ENCODE results near the gene THSD7B.

THSD7B gene

DNA sequence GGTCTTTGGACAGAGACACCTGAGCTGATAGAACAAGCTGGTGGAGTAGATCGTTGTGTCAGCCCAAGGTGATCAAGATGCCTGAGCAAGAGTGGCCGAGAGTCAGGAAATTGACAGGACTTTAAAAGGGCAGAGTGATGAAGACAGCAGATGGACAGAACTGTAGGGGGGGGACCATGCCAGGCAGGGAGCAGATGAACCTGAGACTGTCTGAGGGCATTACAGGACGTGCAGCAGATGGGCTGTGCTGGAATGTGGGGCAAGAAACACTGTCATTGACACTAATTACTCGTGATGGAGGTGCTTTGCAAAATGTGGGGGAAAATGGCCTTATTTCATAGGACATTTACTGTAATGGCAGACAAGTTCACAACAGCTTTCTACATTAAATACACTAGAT, 225.0 kb downstream of the THSD7B start:
- TF ChIP-seq, protein P1, sequence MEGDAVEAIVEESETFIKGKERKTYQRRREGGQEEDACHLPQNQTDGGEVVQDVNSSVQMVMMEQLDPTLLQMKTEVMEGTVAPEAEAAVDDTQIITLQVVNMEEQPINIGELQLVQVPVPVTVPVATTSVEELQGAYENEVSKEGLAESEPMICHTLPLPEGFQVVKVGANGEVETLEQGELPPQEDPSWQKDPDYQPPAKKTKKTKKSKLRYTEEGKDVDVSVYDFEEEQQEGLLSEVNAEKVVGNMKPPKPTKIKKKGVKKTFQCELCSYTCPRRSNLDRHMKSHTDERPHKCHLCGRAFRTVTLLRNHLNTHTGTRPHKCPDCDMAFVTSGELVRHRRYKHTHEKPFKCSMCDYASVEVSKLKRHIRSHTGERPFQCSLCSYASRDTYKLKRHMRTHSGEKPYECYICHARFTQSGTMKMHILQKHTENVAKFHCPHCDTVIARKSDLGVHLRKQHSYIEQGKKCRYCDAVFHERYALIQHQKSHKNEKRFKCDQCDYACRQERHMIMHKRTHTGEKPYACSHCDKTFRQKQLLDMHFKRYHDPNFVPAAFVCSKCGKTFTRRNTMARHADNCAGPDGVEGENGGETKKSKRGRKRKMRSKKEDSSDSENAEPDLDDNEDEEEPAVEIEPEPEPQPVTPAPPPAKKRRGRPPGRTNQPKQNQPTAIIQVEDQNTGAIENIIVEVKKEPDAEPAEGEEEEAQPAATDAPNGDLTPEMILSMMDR (IDR thresholded peaks at IDR 0.05; ENCODE audit: control insufficient read depth, extremely low read depth, insufficient read depth): no peak
- no peak for DNase-seq (ENCODE audit: low read depth)
- H3K4me3 ChIP-seq (ENCODE audit: low read depth, low read length): no peak overlapping the region

DNA sequence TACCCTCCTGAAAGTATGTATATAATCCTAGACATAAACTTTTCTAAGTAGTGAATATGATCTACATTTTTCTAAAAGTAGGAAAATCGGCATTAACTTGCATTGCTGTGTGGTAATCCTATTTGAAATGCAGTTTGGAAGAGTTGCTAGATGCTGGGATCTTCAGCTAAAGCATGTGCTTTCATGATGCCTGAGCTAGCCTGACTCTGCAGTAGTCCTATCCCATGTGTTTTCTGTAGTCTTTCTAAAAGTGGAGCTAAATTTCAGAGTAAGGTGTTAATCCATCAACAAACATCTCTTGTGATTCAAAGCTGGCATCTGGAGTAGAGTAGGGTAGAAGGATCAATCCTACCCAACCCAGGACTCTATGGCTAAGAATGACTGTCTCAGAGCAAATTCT, 229.4 kb downstream of the THSD7B start:
- no peak for DNase-seq (ENCODE audit: low read depth)
- TF ChIP-seq, protein P1 (IDR thresholded peaks at IDR 0.05; ENCODE audit: control insufficient read depth, extremely low read depth, insufficient read depth): no peak
- no peak overlapping the region for H3K4me3 ChIP-seq (ENCODE audit: low read depth, low read length)

- TF ChIP-seq, protein P1 (IDR thresholded peaks at IDR 0.05; ENCODE audit: control insufficient read depth, extremely low read depth, insufficient read depth): no peak
- DNase-seq (ENCODE audit: low read depth): no peak
- H3K4me3 ChIP-seq (ENCODE audit: low read depth, low read length): no peak overlapping the region
Observed at GRCh38 chr2:136997557-136997956, 232.2 kb downstream of the THSD7B start.

DNA sequence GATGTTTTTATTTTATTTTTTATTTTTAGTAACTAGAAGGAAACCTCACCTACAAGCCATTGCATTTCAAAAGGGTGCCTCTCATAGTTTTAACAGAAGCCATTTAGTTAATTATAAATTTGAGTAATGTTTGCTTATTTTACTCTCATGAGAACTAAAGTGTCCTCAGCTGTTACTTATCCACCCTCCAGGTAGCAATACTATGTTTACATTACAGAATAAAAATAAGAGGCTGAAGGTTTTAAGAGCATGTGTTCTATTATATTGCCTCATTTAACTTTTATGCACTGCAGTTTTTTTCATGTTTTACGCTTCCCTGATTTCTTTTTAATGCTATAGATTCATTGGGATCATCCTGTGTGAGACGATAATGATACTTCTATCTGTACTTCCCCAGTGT, 235.5 kb downstream of the THSD7B start:
- TF ChIP-seq, protein P1 (IDR thresholded peaks at IDR 0.05; ENCODE audit: control insufficient read depth, extremely low read depth, insufficient read depth): no peak
- H3K4me3 ChIP-seq (ENCODE audit: low read depth, low read length): no peak overlapping the region
- no peak for DNase-seq (ENCODE audit: low read depth)

- no peak overlapping the region for H3K4me3 ChIP-seq (ENCODE audit: low read depth, low read length)
- TF ChIP-seq, protein P1 (IDR thresholded peaks at IDR 0.05; ENCODE audit: control insufficient read depth, extremely low read depth, insufficient read depth): no peak
- no peak for DNase-seq (ENCODE audit: low read depth)
Observed at GRCh38 chr2:137002896-137003295, 237.6 kb downstream of the THSD7B start.

DNA sequence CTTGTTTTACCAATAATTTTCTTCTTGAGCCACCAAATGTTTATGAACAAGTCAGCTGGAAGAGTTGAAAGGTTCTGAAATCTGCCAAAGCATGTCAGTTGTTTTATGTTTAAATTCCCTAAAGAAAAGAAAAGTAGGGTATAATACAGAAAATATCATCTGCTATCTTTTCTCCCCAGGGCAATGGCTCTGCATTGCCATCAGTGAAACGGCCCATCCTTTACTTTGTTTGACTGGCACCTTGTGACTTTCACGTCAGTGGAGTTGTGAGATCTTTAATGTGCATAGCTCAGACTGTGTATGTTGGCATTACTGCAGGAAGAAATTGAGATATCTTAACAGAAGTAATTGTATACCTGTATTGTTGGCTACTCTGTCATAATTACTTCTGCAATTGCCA, 239.9 kb downstream of the THSD7B start:
- DNase-seq (ENCODE audit: low read depth): no peak
- TF ChIP-seq, protein P1 (IDR thresholded peaks at IDR 0.05; ENCODE audit: control insufficient read depth, extremely low read depth, insufficient read depth): no peak
- no peak overlapping the region for H3K4me3 ChIP-seq (ENCODE audit: low read depth, low read length)

- DNase-seq (ENCODE audit: low read depth): no peak
- TF ChIP-seq, protein P1 (IDR thresholded peaks at IDR 0.05; ENCODE audit: control insufficient read depth, extremely low read depth, insufficient read depth): no peak
- H3K4me3 ChIP-seq (ENCODE audit: low read depth, low read length): no peak overlapping the region
Observed at GRCh38 chr2:137007938-137008337, 242.6 kb downstream of the THSD7B start.

All from LNCaP clone FGC (cell line).